HepG2 (cell line): ENCODE measurements around the gene LAG3. TPM values are rescaled to one million over a fixed set of nuclear protein-coding genes. Genes with fewer than 3 reads are reported as not detected.

Source experiments
- CCAR2 ChIP-seq: fragments of 200-400 bp; formaldehyde crosslinking; optimal IDR thresholded peaks from 2 replicates; pipeline ENCODE3; 2018; ENCODE audit warnings: low read depth, mild to moderate bottlenecking, low read length, moderate library complexity
- FOXC1 ChIP-seq: sonication (generic); formaldehyde crosslinking; IDR thresholded peaks from 2 replicates; pipeline ENCODE4 v1.8.0; 2022; ENCODE audit warnings: mild to moderate bottlenecking, missing genetic modification reagents, borderline replicate concordance
- HDAC6 ChIP-seq: fragments of 200-600 bp; sonication (generic); IDR thresholded peaks from 2 replicates; pipeline ENCODE4 v1.7.0; 2017; ENCODE audit warnings: mild to moderate bottlenecking, antibody characterized with exemption, low read length, low read depth
- HNRNPLL ChIP-seq: fragments of 200-400 bp; formaldehyde crosslinking; IDR thresholded peaks from 2 replicates; pipeline ENCODE4 v1.6.1; 2017; ENCODE audit warnings: mild to moderate bottlenecking, low read depth, low read length; ENCODE audit not compliant: poor library complexity, severe bottlenecking
- PHF20 ChIP-seq: sonication (generic); formaldehyde crosslinking; IDR thresholded peaks from 2 replicates; pipeline ENCODE4 v1.5.0; 2020; ENCODE audit warnings: mild to moderate bottlenecking, missing genetic modification reagents
- RBFOX2 ChIP-seq: fragments of 200-400 bp; formaldehyde crosslinking; IDR thresholded peaks from 2 replicates; pipeline ENCODE4 v1.6.1; 2017; ENCODE audit warnings: low read depth, mild to moderate bottlenecking, low read length
- SNAPC2 ChIP-seq: sonication (generic); formaldehyde crosslinking; IDR thresholded peaks from 2 replicates; pipeline ENCODE4 v1.8.1; 2022; ENCODE audit warnings: mild to moderate bottlenecking, missing genetic modification reagents
- TAF15 ChIP-seq: fragments of 200-400 bp; formaldehyde crosslinking; IDR thresholded peaks from one replicate; pipeline ENCODE4 v1.6.1; 2018; ENCODE audit warnings: mild to moderate bottlenecking, low read depth, low read length; ENCODE audit not compliant: poor library complexity, severe bottlenecking
- ZNF17 ChIP-seq: sonication (generic); formaldehyde crosslinking; IDR thresholded peaks from 2 replicates; pipeline ENCODE4 v1.5.0; 2020; ENCODE audit warnings: mild to moderate bottlenecking, missing genetic modification reagents
- ZNF180 ChIP-seq: sonication (generic); formaldehyde crosslinking; IDR thresholded peaks from 2 replicates; pipeline ENCODE4 v1.4.0; 2020; ENCODE audit warnings: low read depth, missing genetic modification reagents, borderline replicate concordance
- ZNF225 ChIP-seq: sonication (generic); formaldehyde crosslinking; IDR thresholded peaks from 2 replicates; pipeline ENCODE4 v1.4.0; 2020; ENCODE audit warnings: mild to moderate bottlenecking, missing genetic modification reagents
- ZNF34 ChIP-seq: sonication (generic); formaldehyde crosslinking; IDR thresholded peaks from 2 replicates; pipeline ENCODE4 v1.4.0; 2020; ENCODE audit warnings: mild to moderate bottlenecking, missing genetic modification reagents, borderline replicate concordance
- ZNF547 ChIP-seq: sonication (generic); formaldehyde crosslinking; IDR thresholded peaks from 2 replicates; pipeline ENCODE4 v1.5.1; 2020; ENCODE audit warnings: mild to moderate bottlenecking, missing genetic modification reagents
- ZNF788 ChIP-seq: sonication (generic); formaldehyde crosslinking; IDR thresholded peaks from 2 replicates; pipeline ENCODE4 v1.5.0; 2020; ENCODE audit warnings: mild to moderate bottlenecking, missing genetic modification reagents, borderline replicate concordance
- polyA plus RNA-seq, 8 experiments: library from polyadenylated mRNA; depleted of rRNA in 3 of 8; stranded (reverse) in 7 of 8; unstranded in 1 of 8; fragments of >200 nt; fragmentation: Illumina TruSeq in 4 of 8; extraction: Trizol in 4 of 8; gene quantifications; 2 replicates each; pipeline versions ENCODE4 v1.2.1 to v1.2.3, GENCODE V29; 2011 to 2016; ENCODE audit warnings: low read depth in 4 of 8, missing spikeins in 1 of 8, mixed read lengths in 1 of 8; ENCODE audit not compliant: insufficient read depth in 1 of 8
- total RNA-seq, 5 experiments: library from RNA; depleted of rRNA; stranded (reverse); fragments of >200 nt; fragmentation: Illumina TruSeq; extraction: Trizol; gene quantifications; 2 replicates each; pipeline ENCODE4 v1.2.3, GENCODE V29; 2016; ENCODE audit warnings: low read depth in 1 of 5
- TF ChIP-seq, protein P1 (sequence below): sonication (generic); formaldehyde crosslinking; IDR thresholded peaks from 2 replicates; pipeline ENCODE4 v1.5.0; 2020; ENCODE audit warnings: missing genetic modification reagents
- TF ChIP-seq, protein P2 (sequence below): sonication (generic); formaldehyde crosslinking; IDR thresholded peaks from 2 replicates; pipeline ENCODE4 v1.4.0; 2020; ENCODE audit warnings: mild to moderate bottlenecking, missing genetic modification reagents
- TF ChIP-seq, protein P3 (sequence below): sonication (generic); formaldehyde crosslinking; IDR thresholded peaks from 2 replicates; pipeline ENCODE4 v1.8.0; 2022; ENCODE audit warnings: mild to moderate bottlenecking, missing genetic modification reagents, moderate library complexity
- TF ChIP-seq, protein P4 (sequence below): sonication (generic); formaldehyde crosslinking; conservative IDR thresholded peaks from 2 replicates; pipeline ENCODE4 v1.8.0; 2022; ENCODE audit warnings: mild to moderate bottlenecking, moderate library complexity, missing genetic modification reagents
- TF ChIP-seq, protein P5 (sequence below): sonication (generic); formaldehyde crosslinking; IDR thresholded peaks from 2 replicates; pipeline ENCODE4 v1.5.0; 2020; ENCODE audit warnings: missing genetic modification reagents

Gene LAG3
- total and polyA plus RNA-seq, 2 of the 13 experiments (the other 11 are each of a cell fraction or from before 2014, with no cell fraction given): 0.11 to 0.26 TPM

DNA sequence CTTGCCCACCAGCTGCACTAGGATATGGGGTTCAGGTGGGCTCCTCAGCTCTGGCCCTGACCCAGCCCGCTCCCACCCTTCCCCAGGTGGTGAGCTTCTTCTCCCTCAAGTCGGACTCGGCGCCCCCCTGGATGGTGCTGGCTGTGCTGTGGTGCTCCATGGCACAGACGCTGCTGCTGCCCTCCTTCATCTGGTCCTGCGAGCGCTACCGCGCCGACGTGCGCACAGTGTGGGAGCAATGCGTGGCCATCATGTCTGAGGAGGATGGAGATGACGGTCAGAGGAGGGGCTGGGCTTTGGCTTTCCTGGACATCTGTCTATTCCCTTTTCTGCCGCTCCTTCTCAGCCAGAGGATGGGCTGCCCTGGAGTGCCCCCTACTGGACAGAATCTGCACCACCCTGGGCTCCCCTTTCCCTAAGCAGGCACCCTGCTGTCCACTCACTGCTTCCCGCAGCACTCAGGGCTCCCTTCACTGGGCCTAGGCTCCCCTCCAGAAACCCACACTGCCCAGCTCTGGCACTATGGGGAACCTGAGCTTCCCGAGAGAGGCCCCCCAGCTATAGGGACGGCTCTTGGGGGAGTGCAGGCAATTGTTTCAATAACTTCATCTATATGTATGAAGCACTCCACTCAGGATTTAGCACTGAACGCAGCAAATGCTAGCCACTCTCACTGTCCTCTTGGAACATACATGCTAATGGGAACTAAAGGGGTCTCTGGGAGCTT is 53.2 kb downstream of the LAG3 start (continued):
- TF ChIP-seq ZNF547 (CRISPR knock-in tag) (no peak), HNRNPLL (peak; percentile 66), ZNF17 (CRISPR knock-in tag) (no peak), RBFOX2 (peak; percentile 51; the same call in 1 of the 2 replicates), PHF20 (CRISPR knock-in tag) (peak; percentile 53; the same call in 1 of the 2 replicates), ZNF180 (CRISPR knock-in tag) (no peak), ZNF788 (no peak), FOXC1 (CRISPR knock-in tag) (peak; percentile 50; the same call in 1 of the 2 replicates), SNAPC2 (CRISPR knock-in tag) (no peak), HDAC6 (no peak), ZNF34 (CRISPR knock-in tag) (no peak), CCAR2 (no peak), ZNF225 (CRISPR knock-in tag) (no peak), TAF15 (peak; percentile 69)
- TF ChIP-seq, protein P1, sequence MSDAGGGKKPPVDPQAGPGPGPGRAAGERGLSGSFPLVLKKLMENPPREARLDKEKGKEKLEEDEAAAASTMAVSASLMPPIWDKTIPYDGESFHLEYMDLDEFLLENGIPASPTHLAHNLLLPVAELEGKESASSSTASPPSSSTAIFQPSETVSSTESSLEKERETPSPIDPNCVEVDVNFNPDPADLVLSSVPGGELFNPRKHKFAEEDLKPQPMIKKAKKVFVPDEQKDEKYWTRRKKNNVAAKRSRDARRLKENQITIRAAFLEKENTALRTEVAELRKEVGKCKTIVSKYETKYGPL (CRISPR knock-in tag): no peak
- TF ChIP-seq, protein P2, sequence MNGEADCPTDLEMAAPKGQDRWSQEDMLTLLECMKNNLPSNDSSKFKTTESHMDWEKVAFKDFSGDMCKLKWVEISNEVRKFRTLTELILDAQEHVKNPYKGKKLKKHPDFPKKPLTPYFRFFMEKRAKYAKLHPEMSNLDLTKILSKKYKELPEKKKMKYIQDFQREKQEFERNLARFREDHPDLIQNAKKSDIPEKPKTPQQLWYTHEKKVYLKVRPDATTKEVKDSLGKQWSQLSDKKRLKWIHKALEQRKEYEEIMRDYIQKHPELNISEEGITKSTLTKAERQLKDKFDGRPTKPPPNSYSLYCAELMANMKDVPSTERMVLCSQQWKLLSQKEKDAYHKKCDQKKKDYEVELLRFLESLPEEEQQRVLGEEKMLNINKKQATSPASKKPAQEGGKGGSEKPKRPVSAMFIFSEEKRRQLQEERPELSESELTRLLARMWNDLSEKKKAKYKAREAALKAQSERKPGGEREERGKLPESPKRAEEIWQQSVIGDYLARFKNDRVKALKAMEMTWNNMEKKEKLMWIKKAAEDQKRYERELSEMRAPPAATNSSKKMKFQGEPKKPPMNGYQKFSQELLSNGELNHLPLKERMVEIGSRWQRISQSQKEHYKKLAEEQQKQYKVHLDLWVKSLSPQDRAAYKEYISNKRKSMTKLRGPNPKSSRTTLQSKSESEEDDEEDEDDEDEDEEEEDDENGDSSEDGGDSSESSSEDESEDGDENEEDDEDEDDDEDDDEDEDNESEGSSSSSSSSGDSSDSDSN (CRISPR knock-in tag): 0 out of 2 replicates have a peak, but pooled peaks have one; percentile 35
- TF ChIP-seq, protein P3, sequence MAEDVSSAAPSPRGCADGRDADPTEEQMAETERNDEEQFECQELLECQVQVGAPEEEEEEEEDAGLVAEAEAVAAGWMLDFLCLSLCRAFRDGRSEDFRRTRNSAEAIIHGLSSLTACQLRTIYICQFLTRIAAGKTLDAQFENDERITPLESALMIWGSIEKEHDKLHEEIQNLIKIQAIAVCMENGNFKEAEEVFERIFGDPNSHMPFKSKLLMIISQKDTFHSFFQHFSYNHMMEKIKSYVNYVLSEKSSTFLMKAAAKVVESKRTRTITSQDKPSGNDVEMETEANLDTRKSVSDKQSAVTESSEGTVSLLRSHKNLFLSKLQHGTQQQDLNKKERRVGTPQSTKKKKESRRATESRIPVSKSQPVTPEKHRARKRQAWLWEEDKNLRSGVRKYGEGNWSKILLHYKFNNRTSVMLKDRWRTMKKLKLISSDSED: no peak
- TF ChIP-seq, protein P4, sequence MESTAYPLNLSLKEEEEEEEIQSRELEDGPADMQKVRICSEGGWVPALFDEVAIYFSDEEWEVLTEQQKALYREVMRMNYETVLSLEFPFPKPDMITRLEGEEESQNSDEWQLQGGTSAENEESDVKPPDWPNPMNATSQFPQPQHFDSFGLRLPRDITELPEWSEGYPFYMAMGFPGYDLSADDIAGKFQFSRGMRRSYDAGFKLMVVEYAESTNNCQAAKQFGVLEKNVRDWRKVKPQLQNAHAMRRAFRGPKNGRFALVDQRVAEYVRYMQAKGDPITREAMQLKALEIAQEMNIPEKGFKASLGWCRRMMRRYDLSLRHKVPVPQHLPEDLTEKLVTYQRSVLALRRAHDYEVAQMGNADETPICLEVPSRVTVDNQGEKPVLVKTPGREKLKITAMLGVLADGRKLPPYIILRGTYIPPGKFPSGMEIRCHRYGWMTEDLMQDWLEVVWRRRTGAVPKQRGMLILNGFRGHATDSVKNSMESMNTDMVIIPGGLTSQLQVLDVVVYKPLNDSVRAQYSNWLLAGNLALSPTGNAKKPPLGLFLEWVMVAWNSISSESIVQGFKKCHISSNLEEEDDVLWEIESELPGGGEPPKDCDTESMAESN (CRISPR knock-in tag): no peak
- TF ChIP-seq, protein P5, sequence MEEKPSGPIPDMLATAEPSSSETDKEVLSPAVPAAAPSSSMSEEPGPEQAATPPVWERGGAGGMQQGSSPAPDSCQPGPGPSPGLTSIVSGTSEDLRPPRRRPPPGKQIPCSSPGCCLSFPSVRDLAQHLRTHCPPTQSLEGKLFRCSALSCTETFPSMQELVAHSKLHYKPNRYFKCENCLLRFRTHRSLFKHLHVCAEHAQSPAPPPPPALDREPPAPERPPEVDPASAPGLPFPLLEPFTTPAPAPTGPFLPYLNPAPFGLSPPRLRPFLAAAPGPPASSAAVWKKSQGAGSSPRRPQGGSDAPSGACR (CRISPR knock-in tag): no peak
